Muscle of leg (tissue), 11 donors: ENCODE data around the gene OSBPL10. TPM values are rescaled to one million over a fixed set of nuclear protein-coding genes. Genes with fewer than 3 reads are reported as not detected.

Source experiments
- DNase-seq: peaks from one replicate; pipeline ENCODE4 v3.0.0; 2013
- H3K27ac ChIP-seq: one replicate; pipeline ENCODE4 v1.5.1; 2013; ENCODE audit warnings: mild to moderate bottlenecking, low read length, control low read depth
- H3K27me3 ChIP-seq: one replicate; pipeline ENCODE4 v1.6.1; 2013; ENCODE audit warnings: low read length; ENCODE audit not compliant: control insufficient read depth, insufficient read depth
- H3K36me3 ChIP-seq: one replicate; pipeline ENCODE4 v1.6.1; 2013; ENCODE audit warnings: low read length; ENCODE audit not compliant: control insufficient read depth, insufficient read depth
- H3K4me1 ChIP-seq: one replicate; pipeline ENCODE4 v1.6.1; 2013; ENCODE audit warnings: low read length; ENCODE audit not compliant: control insufficient read depth, insufficient read depth
- H3K4me3 ChIP-seq: one replicate; pipeline ENCODE4 v1.5.1; 2013; ENCODE audit warnings: low read length, control low read depth
- H3K9me3 ChIP-seq: replicated peaks from 2 replicates; pipeline ENCODE4 v1.6.1; 2013; ENCODE audit warnings: low read depth, low read length; ENCODE audit not compliant: control insufficient read depth
- WGBS: methylation state at CpG from one replicate; pipeline ENCODE4 v1.1.5; 2013; ENCODE audit warnings: missing lambda C conversion rate; ENCODE audit not compliant: insufficient coverage; 5-methylcytosine and 5-hydroxymethylcytosine counted together
- polyA plus RNA-seq, 8 donors: library from polyadenylated mRNA; unstranded; fragments of 120-200 nt; gene quantifications; one replicate each; pipeline versions ENCODE4 v1.2.1 to v1.2.3, GENCODE V29; 2013; ENCODE audit warnings: inconsistent platforms in 1 of 8, low replicate concordance in 1 of 8; ENCODE audit not compliant: insufficient read length in 8 of 8, insufficient read depth in 1 of 8
- total RNA-seq: library from RNA; stranded (reverse); fragments of 120-200 nt; gene quantifications from one replicate; pipeline ENCODE4 v1.2.4, GENCODE V29; 2013

OSBPL10 gene
- total and polyA plus RNA-seq, 9 donors, result 7.6 to 19.3 (median 13.7) TPM

GRCh38 chr3:31919528-31919927, 61.5 kb downstream of the OSBPL10 start:
- H3K4me3 ChIP-seq, result no peak overlapping the region
- H3K36me3 ChIP-seq, result no peaks in the 10 kb centered on the region
- no peaks in the 10 kb centered on the region for H3K4me1 ChIP-seq
- DNase-seq, result no peak
- H3K27ac ChIP-seq, result no peak overlapping the region
- peaks cover 9% of the 10 kb centered on the region for H3K9me3 ChIP-seq
- H3K27me3 ChIP-seq, result no peaks in the 10 kb centered on the region
- no CpG with 5 or more reads among the region's 2 CpGs for WGBS

- Histone ChIP-seq H3K4me3 (no peak overlapping the region), H3K9me3 (peaks cover 9% of the 10 kb centered on the region), H3K36me3 (no peaks in the 10 kb centered on the region), H3K4me1 (no peaks in the 10 kb centered on the region), H3K27ac (no peak overlapping the region), H3K27me3 (no peaks in the 10 kb centered on the region)
- WGBS, result 53% methylated on average over 3 of the region's 5 CpGs
- DNase-seq, result peak; percentile 44
Observed at GRCh38 chr3:31918179-31919150, 62.6 kb downstream of the OSBPL10 start.

GRCh38 chr3:31917303-31918005, 63.6 kb downstream of the OSBPL10 start:
- Histone ChIP-seq H3K4me1 (no peaks in the 10 kb centered on the region), H3K27ac (peak overlapping the region; percentile 15), H3K4me3 (no peak overlapping the region), H3K27me3 (no peaks in the 10 kb centered on the region), H3K36me3 (no peaks in the 10 kb centered on the region), H3K9me3 (peaks cover 9% of the 10 kb centered on the region)
- no peak for DNase-seq
- WGBS, result no CpG with 5 or more reads among the region's 3 CpGs

- no peak overlapping the region for H3K27ac ChIP-seq
- DNase-seq, result no peak
- no peaks in the 10 kb centered on the region for H3K9me3 ChIP-seq
- WGBS, result no CpG with 5 or more reads among the region's 3 CpGs
- H3K4me1 ChIP-seq, result peaks cover 2% of the 10 kb centered on the region
- H3K4me3 ChIP-seq, result no peak overlapping the region
- H3K27me3 ChIP-seq, result no peaks in the 10 kb centered on the region
- H3K36me3 ChIP-seq, result no peaks in the 10 kb centered on the region
Observed at GRCh38 chr3:31911643-31912042, 69.4 kb downstream of the OSBPL10 start.

GRCh38 chr3:31911124-31911523, 69.9 kb downstream of the OSBPL10 start:
- Histone ChIP-seq H3K9me3 (no peaks in the 10 kb centered on the region), H3K36me3 (no peaks in the 10 kb centered on the region), H3K27me3 (no peaks in the 10 kb centered on the region), H3K4me1 (peaks cover 2% of the 10 kb centered on the region), H3K27ac (no peak overlapping the region), H3K4me3 (no peak overlapping the region)
- no peak for DNase-seq
- no CpG with 5 or more reads among the region's 3 CpGs for WGBS

GRCh38 chr3:31909455-31909854, 71.6 kb downstream of the OSBPL10 start:
- WGBS, result 87% methylated on average over 6 of the region's 7 CpGs

DNA sequence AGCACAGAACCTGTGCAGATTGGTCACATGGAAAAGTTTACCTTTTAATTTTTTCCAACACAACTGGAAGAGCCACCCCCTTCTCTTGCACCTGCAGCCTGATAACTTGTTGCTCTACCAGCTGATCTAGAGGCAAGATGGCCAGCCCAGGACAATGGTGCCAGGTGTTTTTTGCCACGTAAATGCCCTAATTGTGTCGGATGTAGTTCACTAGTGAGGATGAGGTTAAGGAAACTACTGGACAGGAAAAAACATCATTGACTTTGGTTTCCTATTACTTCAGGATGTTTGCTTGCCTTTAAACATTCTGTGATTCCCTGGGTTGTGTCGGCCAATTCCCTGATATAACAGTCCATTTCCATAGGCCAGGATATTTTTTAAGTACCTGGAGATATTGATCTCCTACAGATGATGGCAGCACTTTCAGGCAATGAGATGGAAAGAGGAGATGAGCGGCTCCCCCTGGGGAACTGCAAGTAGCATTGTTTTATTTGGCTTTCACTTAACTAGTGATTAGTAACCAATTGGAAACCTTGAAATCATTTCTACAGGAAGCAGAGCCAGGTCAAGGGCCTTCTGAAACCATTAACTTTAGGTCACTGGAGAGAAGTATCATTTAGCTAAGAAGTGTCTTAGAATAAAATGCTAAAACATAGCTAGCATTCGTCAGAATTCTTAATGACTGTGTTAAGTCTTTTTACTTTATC, 72.5 kb downstream of the OSBPL10 start:
- Histone ChIP-seq H3K27ac (no peak overlapping the region), H3K9me3 (no peaks in the 10 kb centered on the region), H3K36me3 (no peaks in the 10 kb centered on the region), H3K4me1 (peaks cover 7% of the 10 kb centered on the region), H3K4me3 (no peak overlapping the region), H3K27me3 (no peaks in the 10 kb centered on the region)
- peak; percentile 25 for DNase-seq
- no CpG with 5 or more reads among the region's 5 CpGs for WGBS

More at GRCh38 chr3:31909455-31909854, 71.6 kb downstream of the OSBPL10 start:
- no peak for DNase-seq
- Histone ChIP-seq H3K9me3 (no peaks in the 10 kb centered on the region), H3K27ac (no peak overlapping the region), H3K4me1 (peaks cover 4% of the 10 kb centered on the region), H3K4me3 (no peak overlapping the region), H3K36me3 (no peaks in the 10 kb centered on the region), H3K27me3 (no peaks in the 10 kb centered on the region)

DNA sequence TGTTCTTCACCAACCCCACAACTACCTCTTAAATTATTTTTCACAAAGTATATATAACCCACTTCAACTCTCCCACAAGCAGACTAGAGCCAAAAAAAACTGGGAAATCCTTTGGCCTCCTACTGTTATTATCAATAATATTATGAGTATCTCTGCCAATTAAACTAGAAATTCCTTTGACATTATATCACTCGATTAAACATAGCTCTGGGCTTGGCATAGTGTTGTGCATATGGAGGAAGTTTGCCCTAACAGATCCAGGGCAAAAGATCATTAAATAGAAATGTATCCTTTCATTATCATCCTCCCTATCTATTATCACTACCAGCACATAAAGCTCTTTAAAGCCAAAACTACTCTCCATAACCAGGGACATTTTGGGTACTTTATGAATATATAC, 74.9 kb downstream of the OSBPL10 start:
- WGBS, result no CpG with 5 or more reads among the region's 1 CpG
- H3K4me3 ChIP-seq, result no peak overlapping the region
- DNase-seq, result no peak

GRCh38 chr3:31903686-31904431, 77.2 kb downstream of the OSBPL10 start:
- Histone ChIP-seq H3K27me3 (no peaks in the 10 kb centered on the region), H3K4me3 (no peak overlapping the region), H3K27ac (no peak overlapping the region), H3K9me3 (no peaks in the 10 kb centered on the region), H3K4me1 (peaks cover 5% of the 10 kb centered on the region), H3K36me3 (no peaks in the 10 kb centered on the region)
- WGBS, result 76% methylated on average over 5 of the region's 7 CpGs
- DNase-seq, result no peak

More for the DNA sequence above, 74.9 kb downstream of the OSBPL10 start:
- Histone ChIP-seq H3K9me3 (no peaks in the 10 kb centered on the region), H3K4me1 (peaks cover 7% of the 10 kb centered on the region), H3K27me3 (no peaks in the 10 kb centered on the region), H3K27ac (no peak overlapping the region), H3K36me3 (no peaks in the 10 kb centered on the region)
